B cell (primary cell): ENCODE data around the gene VAMP7. TPM values are rescaled to one million over a fixed set of nuclear protein-coding genes. Genes with fewer than 3 reads are reported as not detected.

Experiments
- ATAC-seq: fragments of 200-7000 bp; cut with Tn5 transposase; one replicate; pipeline ENCODE4 v1.10.0; 2021; ENCODE audit warnings: low read depth, mild to moderate bottlenecking, moderate number of reproducible peaks, moderate library complexity
- CTCF ChIA-PET: fragments of 350-600 bp; sonication (Branson Sonifier 250); formaldehyde crosslinking; loops from one replicate; lab custom pipeline; 2021; ENCODE audit warnings: antibody characterized with exemption, inconsistent platforms; lab: Charles Lee
- POLR2A ChIA-PET: fragments of 350-600 bp; sonication (Branson Sonifier 250); formaldehyde crosslinking; loops from one replicate; lab custom pipeline; 2021; ENCODE audit warnings: antibody characterized with exemption; lab: Charles Lee
- DNase-seq: peaks from one replicate; pipeline ENCODE4 v3.0.0; 2013
- H2AFZ ChIP-seq: 2 replicates; pipeline ENCODE4 v1.6.1; 2012; ENCODE audit warnings: mild to moderate bottlenecking, low read depth, low read length; ENCODE audit not compliant: insufficient read depth, poor library complexity, severe bottlenecking
- H3K27ac ChIP-seq, 2 donors: 1 replicate in 1 of 2; 2 replicates in 1 of 2; pipeline ENCODE4 v1.5.1; 2012 to 2013; ENCODE audit warnings: low read length in 2 of 2, mild to moderate bottlenecking in 2 of 2, moderate library complexity in 1 of 2
- H3K27me3 ChIP-seq, 4 experiments: fragments of 200-600 bp in 1 of 4; sonication (generic) in 1 of 4; replicated peaks in 1 of 4; 1 replicate in 2 of 4; 2 replicates in 2 of 4; pipeline versions ENCODE4 v1.6.1 to v1.7.0; 2013 to 2016; ENCODE audit warnings: low read length in 3 of 4, mild to moderate bottlenecking in 2 of 4, mixed read lengths in 1 of 4, moderate library complexity in 1 of 4; ENCODE audit not compliant: insufficient read depth in 4 of 4, control insufficient read depth in 3 of 4; ENCODE audit errors: control extremely low read depth in 1 of 4
- H3K36me3 ChIP-seq, 2 experiments: replicated peaks in 1 of 2; 1 replicate in 1 of 2; 2 replicates in 1 of 2; pipeline versions ENCODE4 v1.6.1 to v1.7.1; 2013; ENCODE audit warnings: low read length in 1 of 2; ENCODE audit not compliant: insufficient read depth in 2 of 2, control insufficient read depth in 1 of 2; ENCODE audit errors: control extremely low read depth in 1 of 2, extremely low read depth in 1 of 2
- H3K4me1 ChIP-seq, 2 donors: fragments of 200-600 bp in 1 of 2; sonication (generic) in 1 of 2; 1 replicate in 1 of 2; 2 replicates in 1 of 2; pipeline versions ENCODE4 v1.5.1 to v1.6.1; 2013 to 2017; ENCODE audit warnings: low read length in 2 of 2; ENCODE audit not compliant: control insufficient read depth in 2 of 2, insufficient read depth in 2 of 2
- H3K4me2 ChIP-seq: replicated peaks from 2 replicates; pipeline ENCODE3; 2012; ENCODE audit warnings: mild to moderate bottlenecking, low read depth, low read length; ENCODE audit not compliant: poor library complexity, severe bottlenecking
- H3K4me3 ChIP-seq, 5 experiments: fragments of 200-600 bp in 1 of 5; sonication (generic) in 1 of 5; 1 replicate in 3 of 5; 2 replicates in 2 of 5; pipeline versions ENCODE4 v1.5.1 to v1.7.0; 2011 to 2016; ENCODE audit warnings: low read length in 4 of 5, mild to moderate bottlenecking in 4 of 5, low read depth in 2 of 5, control low read depth in 1 of 5, moderate library complexity in 1 of 5; ENCODE audit not compliant: insufficient read depth in 1 of 5; ENCODE audit errors: control extremely low read depth in 1 of 5, extremely low read depth in 1 of 5
- H3K79me2 ChIP-seq: fragments of 200-600 bp; sonication (generic); one replicate; pipeline ENCODE4 v1.6.0; 2016; ENCODE audit warnings: low read length; ENCODE audit not compliant: control insufficient read depth, insufficient read depth
- H3K9ac ChIP-seq: fragments of 200-600 bp; sonication (generic); 2 replicates; pipeline ENCODE4 v1.6.1; 2017; ENCODE audit warnings: mild to moderate bottlenecking, low read length, moderate library complexity
- H3K9me3 ChIP-seq, 3 donors: one replicate each; pipeline versions ENCODE4 v1.6.1 to v1.7.1; 2013; ENCODE audit warnings: low read length in 2 of 3; ENCODE audit not compliant: control insufficient read depth in 2 of 3, insufficient read depth in 1 of 3; ENCODE audit errors: control extremely low read depth in 1 of 3
- H4K20me1 ChIP-seq: 2 replicates; pipeline ENCODE4 v1.6.0; 2012; ENCODE audit warnings: mild to moderate bottlenecking, low read length; ENCODE audit not compliant: insufficient read depth, control insufficient read depth, poor library complexity, severe bottlenecking
- H3K27ac Mint-ChIP-seq: one replicate; pipeline ENCODE4 v1.8.0; 2021; ENCODE audit warnings: mixed read lengths
- H3K27me3 Mint-ChIP-seq: one replicate; pipeline ENCODE4 v1.8.0; 2021; ENCODE audit warnings: mixed read lengths
- H3K4me1 Mint-ChIP-seq: one replicate; pipeline ENCODE4 v1.8.0; 2021; ENCODE audit warnings: mixed read lengths
- H3K4me3 Mint-ChIP-seq: one replicate; pipeline ENCODE4 v1.8.0; 2021; ENCODE audit warnings: mixed read lengths
- H3K9me3 Mint-ChIP-seq: one replicate; pipeline ENCODE4 v1.8.0; 2022; ENCODE audit warnings: mixed read lengths; ENCODE audit not compliant: insufficient read depth
- CTCF ChIP-seq: fragments of 200-600 bp; IDR thresholded peaks from one replicate; pipeline ENCODE4 v1.8.0; 2022; ENCODE audit warnings: antibody characterized with exemption, mild to moderate bottlenecking
- EZH2 ChIP-seq: IDR thresholded peaks from 2 replicates; pipeline ENCODE4 v1.6.1; 2012; ENCODE audit warnings: borderline replicate concordance, low read depth, mild to moderate bottlenecking, moderate library complexity, low read length; ENCODE audit not compliant: insufficient read depth, poor library complexity, severe bottlenecking
- WGBS: methylation state at CpG from one replicate; pipeline ENCODE4 v1.1.5; 2013; ENCODE audit warnings: missing lambda C conversion rate; ENCODE audit not compliant: insufficient coverage; 5-methylcytosine and 5-hydroxymethylcytosine counted together
- intact Hi-C: fragments of 100-400 bp; cut with micrococcal nuclease; formaldehyde crosslinking; loops from one replicate; pipeline ENCODE4 v1.10.0; 2022
- polyA plus RNA-seq: library from polyadenylated mRNA; depleted of rRNA; stranded (reverse); fragments of >200 nt; gene quantifications from 2 replicates; pipeline ENCODE4 v1.2.3, GENCODE V29; 2012
- total RNA-seq, 2 donors: library from RNA; stranded (reverse); fragments of 120-200 nt in 1 of 2; gene quantifications; 1 replicate in 1 of 2; 2 replicates in 1 of 2; pipeline versions ENCODE4 v1.2.3 to v1.2.4, GENCODE V29; 2013 to 2022

VAMP7 gene
- total and polyA plus RNA-seq, 2 donors (not counting 1 experiment from before 2014, with no cell fraction given): 8.8 to 19.7 TPM

GRCh38 chrX:155888139-155888538 lies 7.0 kb downstream of the VAMP7 start:
- no peak overlapping the region for H3K4me3 Mint-ChIP-seq
- no peak for ATAC-seq
- H3K4me1 Mint-ChIP-seq: peaks cover 20% of the 10 kb centered on the region
- Histone ChIP-seq H3K4me3 (no peak overlapping the region), H3K4me1 (no peaks in the 10 kb centered on the region), H3K27me3 (no peaks in the 10 kb centered on the region), H3K9me3 (no peaks in the 10 kb centered on the region), H3K9ac (no peak overlapping the region), H2AFZ (no peak overlapping the region), H3K27ac (no peak overlapping the region), H3K79me2 (peaks cover 38% of the 10 kb centered on the region), H3K36me3 (peaks cover 7 to 8% of the 10 kb centered on the region in 2 experiments), H4K20me1 (no peaks in the 10 kb centered on the region), H3K4me2 (no peak overlapping the region)
- no peak overlapping the region for H3K27ac Mint-ChIP-seq
- no peaks in the 10 kb centered on the region for H3K9me3 Mint-ChIP-seq
- DNase-seq: no peak
- H3K27me3 Mint-ChIP-seq: no peaks in the 10 kb centered on the region
- no peak for TF ChIP-seq EZH2
- TF ChIP-seq CTCF: no peak
- intact Hi-C loops: no loop called here
- POLR2A ChIA-PET: no interaction called here
- CTCF ChIA-PET: no interaction called here
- 100% methylated on average over 1 of the region's 3 CpGs for WGBS

GRCh38 chrX:155889328-155889727 lies 8.2 kb downstream of the VAMP7 start:
- H3K27me3 Mint-ChIP-seq: no peaks in the 10 kb centered on the region
- ChIA-PET POLR2A (no interaction called here), CTCF (no interaction called here)
- peaks cover 21% of the 10 kb centered on the region for H3K4me1 Mint-ChIP-seq
- Histone ChIP-seq H3K9ac (no peak overlapping the region), H3K4me3 (no peak overlapping the region), H3K79me2 (peaks cover 38% of the 10 kb centered on the region), H3K27me3 (no peaks in the 10 kb centered on the region), H3K36me3 (peaks cover 7 to 8% of the 10 kb centered on the region in 2 experiments), H3K9me3 (no peaks in the 10 kb centered on the region), H4K20me1 (no peaks in the 10 kb centered on the region), H3K27ac (no peak overlapping the region), H2AFZ (no peak overlapping the region), H3K4me1 (no peaks in the 10 kb centered on the region), H3K4me2 (no peak overlapping the region)
- no peak for TF ChIP-seq CTCF
- no peak for TF ChIP-seq EZH2
- H3K27ac Mint-ChIP-seq: no peak overlapping the region
- H3K4me3 Mint-ChIP-seq: no peak overlapping the region
- H3K9me3 Mint-ChIP-seq: peaks cover 3% of the 10 kb centered on the region
- no peak for DNase-seq
- no CpG with 5 or more reads among the region's 4 CpGs for WGBS
- intact Hi-C loops: no loop called here
- ATAC-seq: no peak
